HEK293 (cell line): Measurements from ENCODE around the gene LZTR1.

Experiments used
- CTCF ChIA-PET: fragments of 350-600 bp; formaldehyde crosslinking; extraction: SDS; loops from one replicate; lab custom pipeline; 2021; ENCODE audit warnings: antibody characterized with exemption; lab: Yijun Ruan, JAX
- POLR2A ChIA-PET: fragments of 300-600 bp; formaldehyde crosslinking; extraction: SDS; loops from one replicate; lab custom pipeline; 2020; ENCODE audit warnings: antibody characterized with exemption, inconsistent platforms; lab: Yijun Ruan, JAX
- H3K27ac ChIP-seq: fragments of 200-500 bp; sonication (Bioruptor generic); 2 replicates; pipeline ENCODE4 v1.5.1; 2014; ENCODE audit warnings: low read depth, low read length, control low read depth, inconsistent platforms; ENCODE audit errors: extremely low read depth
- H3K36me3 ChIP-seq, 2 experiments: fragments of 200-500 bp in 1 of 2; sonication (Bioruptor generic) in 1 of 2; 1 replicate in 1 of 2; 2 replicates in 1 of 2; pipeline ENCODE4 v1.5.1; 2014 to 2017; ENCODE audit warnings: inconsistent platforms in 2 of 2, low read length in 2 of 2; ENCODE audit not compliant: control insufficient read depth in 2 of 2, insufficient read depth in 1 of 2
- H3K4me1 ChIP-seq: fragments of 200-500 bp; sonication (Bioruptor generic); 2 replicates; pipeline ENCODE4 v1.5.1; 2014; ENCODE audit warnings: mild to moderate bottlenecking, low read length, inconsistent platforms; ENCODE audit not compliant: control insufficient read depth, insufficient read depth
- H3K4me3 ChIP-seq: 2 replicates; pipeline ENCODE4 v1.5.1; 2011; ENCODE audit warnings: low read depth, mild to moderate bottlenecking, control low read depth, low read length, moderate library complexity
- H3K9me3 ChIP-seq: fragments of 200-500 bp; sonication (Bioruptor generic); 2 replicates; pipeline ENCODE4 v1.5.1; 2014; ENCODE audit warnings: low read depth, low read length, inconsistent platforms; ENCODE audit not compliant: control insufficient read depth, insufficient read depth
- BCL11A ChIP-seq: fragments of 450-650 bp; formaldehyde crosslinking; IDR thresholded peaks from 2 replicates; pipeline ENCODE4 v1.5.1; 2016; ENCODE audit warnings: low read depth, missing biosample characterization, missing genetic modification characterization
- GLIS1 ChIP-seq: fragments of 450-650 bp; formaldehyde crosslinking; IDR thresholded peaks from 2 replicates; pipeline ENCODE4 v1.5.1; 2016; ENCODE audit warnings: missing biosample characterization, missing genetic modification characterization
- HIC1 ChIP-seq: fragments of 450-650 bp; formaldehyde crosslinking; IDR thresholded peaks from 2 replicates; pipeline ENCODE4 v1.5.1; 2016; ENCODE audit warnings: missing biosample characterization, missing genetic modification characterization
- HOXC10 ChIP-seq: sonication (generic); formaldehyde crosslinking; IDR thresholded peaks from 2 replicates; pipeline ENCODE4 v1.8.1; 2023; ENCODE audit warnings: mild to moderate bottlenecking, missing genetic modification reagents
- HOXD13 ChIP-seq: sonication (generic); formaldehyde crosslinking; IDR thresholded peaks from 2 replicates; pipeline ENCODE4 v1.8.0; 2022; ENCODE audit warnings: missing genetic modification reagents, borderline replicate concordance
- RBAK ChIP-seq: fragments of 450-650 bp; formaldehyde crosslinking; IDR thresholded peaks from 2 replicates; pipeline ENCODE4 v1.5.1; 2016; ENCODE audit warnings: missing biosample characterization, missing genetic modification characterization
- ZNF2 ChIP-seq: fragments of 450-650 bp; formaldehyde crosslinking; IDR thresholded peaks from 2 replicates; pipeline ENCODE4 v1.5.1; 2016; ENCODE audit warnings: missing biosample characterization, missing genetic modification characterization
- ZNF202 ChIP-seq: fragments of 450-650 bp; formaldehyde crosslinking; IDR thresholded peaks from 2 replicates; pipeline ENCODE4 v1.5.1; 2016; ENCODE audit warnings: missing biosample characterization, missing genetic modification characterization, borderline replicate concordance
- ZNF248 ChIP-seq: fragments of 450-650 bp; formaldehyde crosslinking; IDR thresholded peaks from 2 replicates; pipeline ENCODE4 v1.5.1; 2017; ENCODE audit warnings: missing biosample characterization, missing genetic modification characterization
- ZNF280D ChIP-seq: fragments of 450-650 bp; formaldehyde crosslinking; IDR thresholded peaks from 2 replicates; pipeline ENCODE4 v1.5.1; 2016; ENCODE audit warnings: missing biosample characterization, missing genetic modification characterization
- ZNF398 ChIP-seq: fragments of 450-650 bp; formaldehyde crosslinking; IDR thresholded peaks from 2 replicates; pipeline ENCODE4 v1.5.1; 2017; ENCODE audit warnings: missing biosample characterization, missing genetic modification characterization
- ZNF488 ChIP-seq: fragments of 450-650 bp; formaldehyde crosslinking; IDR thresholded peaks from 2 replicates; pipeline ENCODE4 v1.5.1; 2016; ENCODE audit warnings: missing biosample characterization, missing genetic modification characterization
- ZNF544 ChIP-seq: fragments of 450-650 bp; formaldehyde crosslinking; IDR thresholded peaks from 2 replicates; pipeline ENCODE4 v1.5.0; 2017; ENCODE audit warnings: missing biosample characterization, missing genetic modification characterization
- ZNF626 ChIP-seq: fragments of 450-650 bp; sonication (Bioruptor Pico); formaldehyde crosslinking; IDR thresholded peaks from 2 replicates; pipeline ENCODE4 v1.5.1; 2018; ENCODE audit warnings: missing biosample characterization, missing genetic modification characterization, inconsistent platforms
- ZNF629 ChIP-seq: fragments of 450-650 bp; formaldehyde crosslinking; IDR thresholded peaks from 2 replicates; pipeline ENCODE4 v1.5.1; 2017; ENCODE audit warnings: missing biosample characterization, missing genetic modification characterization
- ZNF677 ChIP-seq: fragments of 450-650 bp; IDR thresholded peaks from 2 replicates; pipeline ENCODE4 v1.5.0; 2018; ENCODE audit warnings: missing biosample characterization, mild to moderate bottlenecking, missing genetic modification characterization, moderate library complexity
- ZNF707 ChIP-seq: fragments of 450-650 bp; formaldehyde crosslinking; IDR thresholded peaks from 2 replicates; pipeline ENCODE4 v1.5.1; 2016; ENCODE audit warnings: missing biosample characterization, missing genetic modification characterization
- ZNF76 ChIP-seq: fragments of 450-650 bp; formaldehyde crosslinking; IDR thresholded peaks from 2 replicates; pipeline ENCODE4; 2016; ENCODE audit warnings: low read depth, missing biosample characterization, missing genetic modification characterization, borderline replicate concordance

Gene LZTR1

GRCh38 chr22:20977516-20978170 is 4.5 kb upstream of the LZTR1 start:
- ChIA-PET POLR2A (no interaction called here), CTCF (interaction anchor here (1.0 kb wide), 1 partner anchor 17 kb away, joined by 4 read pairs; no protein-coding TSS in a partner anchor)
- Histone ChIP-seq H3K4me1 (no peaks in the 10 kb centered on the region), H3K4me3 (no peak overlapping the region), H3K9me3 (no peaks in the 10 kb centered on the region), H3K27ac (no peak overlapping the region), H3K36me3 (no peaks in the 10 kb centered on the region)
- TF ChIP-seq ZNF488 (tag by site-specific recombination) = no peak
- TF ChIP-seq ZNF76 = no peak
- no peak for TF ChIP-seq ZNF677
- no peak for TF ChIP-seq HOXD13
- TF ChIP-seq ZNF629 (tag by site-specific recombination) = no peak
- no peak for TF ChIP-seq ZNF544 (tag by site-specific recombination)
- no peak for TF ChIP-seq HOXC10 (CRISPR knock-in tag)
- TF ChIP-seq ZNF202 = no peak
- no peak for TF ChIP-seq GLIS1 (tag by site-specific recombination)
- TF ChIP-seq BCL11A (tag by site-specific recombination) = no peak
- TF ChIP-seq ZNF398 (tag by site-specific recombination) = no peak
- no peak for TF ChIP-seq HIC1 (tag by site-specific recombination)
- TF ChIP-seq ZNF626 = no peak
- TF ChIP-seq RBAK = no peak
- TF ChIP-seq ZNF248 (tag by site-specific recombination) = no peak
- no peak for TF ChIP-seq ZNF280D (tag by site-specific recombination)

GRCh38 chr22:20978419-20978818 is 3.7 kb upstream of the LZTR1 start:
- Histone ChIP-seq H3K36me3 (peaks cover 0 to 2% of the 10 kb centered on the region in 2 experiments; a peak in 1 of 3 replicates), H3K4me3 (no peak overlapping the region), H3K27ac (no peak overlapping the region), H3K9me3 (no peaks in the 10 kb centered on the region), H3K4me1 (no peaks in the 10 kb centered on the region)
- ChIA-PET POLR2A (no interaction called here), CTCF (no interaction called here)
- peak; percentile 99 for TF ChIP-seq ZNF707 (tag by site-specific recombination)
- no peak for TF ChIP-seq ZNF2 (tag by site-specific recombination)
- TF ChIP-seq, all 188 proteins: peak for 1
